Right forelimb (tissue), 1 donor: ENCODE data around the gene TEFM.
"Not testable (repeated sequence)": the region's sequence is repeated elsewhere in the genome, so short reads cannot be mapped to it uniquely, and the experiment has no call there.

Experiments used
- DNase-seq: peaks from one replicate; pipeline ENCODE4 v3.0.0-alpha.2; 2018

The TEFM gene

DNA sequence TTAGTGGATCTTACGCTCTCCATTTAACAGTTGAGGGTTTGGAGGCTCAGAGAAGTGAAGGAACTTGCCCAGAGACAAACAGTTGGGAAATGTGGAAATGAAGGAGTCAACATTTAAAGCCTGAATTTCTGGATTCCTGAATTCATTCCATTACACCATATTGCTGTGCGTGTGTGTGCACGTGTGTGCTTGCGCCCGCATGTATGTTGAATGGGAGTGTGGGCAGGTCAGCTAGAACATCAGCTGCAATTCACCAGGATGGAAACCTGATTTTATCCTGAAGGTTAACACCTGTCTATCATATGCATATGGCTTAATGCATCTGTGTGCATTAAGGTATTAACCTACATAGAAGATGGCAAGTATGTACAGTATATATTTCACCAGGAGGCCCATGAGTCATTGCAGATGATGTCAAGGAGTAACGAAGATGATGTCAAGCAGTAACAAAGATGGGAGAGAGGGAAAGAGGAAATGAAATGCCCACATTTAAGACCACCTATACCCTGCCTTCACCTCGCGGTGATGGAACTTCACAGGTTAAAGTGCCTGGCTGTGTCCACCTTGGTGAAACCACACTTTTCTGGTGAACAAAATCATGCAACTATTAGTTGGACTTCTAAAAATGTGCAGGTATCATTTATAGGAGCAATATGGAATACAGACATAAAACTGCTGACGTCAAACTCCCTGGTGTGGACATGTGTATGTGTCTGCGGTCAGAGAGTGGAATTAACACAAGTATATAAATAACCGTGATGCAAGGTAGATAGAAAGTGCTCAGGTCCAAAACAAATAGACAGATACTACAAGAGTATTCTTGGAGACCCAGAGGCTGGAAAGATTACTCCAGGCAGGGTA is 14.9 kb upstream of the TEFM start:
- no peak for DNase-seq

DNA sequence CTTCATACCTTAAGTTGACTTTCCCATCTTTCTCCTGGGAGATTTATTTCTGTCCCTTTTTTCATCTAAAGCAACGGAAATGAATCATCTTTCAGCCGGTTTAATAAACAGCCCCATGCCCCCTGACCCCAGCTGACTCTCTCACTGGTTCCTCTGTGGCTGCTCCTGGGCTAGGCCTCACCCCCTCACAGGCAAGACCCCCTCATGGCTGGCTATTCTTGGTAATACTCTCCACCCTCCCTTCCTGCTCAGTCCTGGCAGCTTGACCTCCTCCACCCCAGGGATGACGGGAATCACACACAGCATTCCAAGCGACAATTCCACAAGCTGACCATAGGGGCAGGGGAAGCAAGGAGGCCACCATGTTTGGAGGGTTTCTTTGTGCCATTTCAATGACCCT is 14.2 kb upstream of the TEFM start:
- DNase-seq: no peak

- no peak for DNase-seq
Measured at GRCh38 chr17:30917050-30917449, 11.0 kb upstream of the TEFM start.

DNA sequence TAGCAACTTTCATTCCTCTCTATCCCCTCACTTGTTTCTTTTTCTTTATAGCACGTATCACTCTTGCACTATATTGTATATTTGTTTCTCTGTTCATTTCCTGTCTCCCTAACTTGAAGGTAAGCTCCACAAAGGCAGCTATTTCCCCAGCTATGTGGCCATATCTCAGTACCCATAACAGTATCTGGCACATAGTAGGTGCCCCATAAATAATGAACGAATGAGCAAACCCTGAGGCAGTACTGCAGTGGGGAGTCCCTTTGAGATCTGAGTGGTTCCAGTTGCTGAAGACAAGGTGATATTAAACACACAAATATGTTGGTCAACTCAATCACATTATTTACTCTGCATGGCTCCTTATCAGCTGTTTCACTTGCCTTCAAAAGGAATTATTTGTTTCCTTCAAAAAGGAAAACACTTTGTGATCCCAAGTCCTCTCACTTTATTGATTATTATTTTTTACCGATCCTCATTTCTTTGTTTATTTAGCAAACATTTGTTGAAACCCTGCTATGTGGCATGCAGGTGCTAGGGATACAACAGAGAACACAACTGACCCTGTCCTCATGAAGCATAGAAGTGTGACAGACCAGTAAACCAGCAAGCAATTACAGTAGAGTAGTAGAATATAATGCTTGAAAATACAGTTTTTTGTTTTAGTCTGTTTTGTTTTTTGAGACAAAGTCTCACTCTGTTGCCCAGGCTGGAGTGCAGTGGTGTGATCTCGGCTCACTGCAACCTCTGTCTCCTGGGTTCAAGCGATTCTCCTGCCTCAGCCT is 10.0 kb upstream of the TEFM start:
- no peak for DNase-seq

DNA sequence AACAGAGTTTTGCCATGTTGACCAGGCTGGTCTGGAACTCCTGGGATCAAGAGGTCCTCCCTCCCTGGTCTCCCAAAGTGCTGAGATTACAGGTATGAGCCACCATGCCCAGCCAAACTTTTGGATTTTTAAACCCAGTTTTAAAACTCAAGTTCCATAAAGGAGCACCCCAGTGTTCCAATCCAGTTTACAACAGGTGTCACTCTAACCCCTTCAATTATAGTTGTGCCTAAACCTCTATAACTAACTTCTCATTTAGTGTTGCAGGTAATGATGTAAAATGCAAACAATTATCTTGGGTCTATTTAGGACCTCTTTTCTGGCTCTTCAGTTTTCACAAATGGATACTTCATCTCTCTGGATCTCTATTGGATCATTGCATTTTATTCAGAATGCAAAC is 7.9 kb upstream of the TEFM start:
- DNase-seq: no peak

DNA sequence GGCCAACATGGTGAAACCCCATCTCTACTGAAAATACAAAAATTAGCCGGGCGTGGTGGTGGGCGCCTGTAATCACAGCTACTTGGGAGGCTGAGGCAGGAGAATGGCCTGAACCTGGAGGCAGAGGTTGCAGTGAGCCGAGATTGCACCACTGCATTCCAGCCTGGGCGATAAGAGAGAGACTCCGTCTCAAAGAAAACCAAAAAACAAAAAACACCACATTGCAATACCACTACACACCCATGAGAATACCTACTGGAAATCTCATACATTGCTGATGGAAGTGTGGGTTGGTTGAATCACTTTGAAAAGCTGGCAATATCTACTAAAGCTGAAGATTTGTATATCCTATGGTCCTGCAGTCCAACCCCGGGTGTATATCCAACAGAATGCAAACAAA is 4.1 kb upstream of the TEFM start:
- not testable (repeated sequence) for DNase-seq

- DNase-seq: no peak
Measured at GRCh38 chr17:30908717-30909420, 2.8 kb upstream of the TEFM start.

DNA sequence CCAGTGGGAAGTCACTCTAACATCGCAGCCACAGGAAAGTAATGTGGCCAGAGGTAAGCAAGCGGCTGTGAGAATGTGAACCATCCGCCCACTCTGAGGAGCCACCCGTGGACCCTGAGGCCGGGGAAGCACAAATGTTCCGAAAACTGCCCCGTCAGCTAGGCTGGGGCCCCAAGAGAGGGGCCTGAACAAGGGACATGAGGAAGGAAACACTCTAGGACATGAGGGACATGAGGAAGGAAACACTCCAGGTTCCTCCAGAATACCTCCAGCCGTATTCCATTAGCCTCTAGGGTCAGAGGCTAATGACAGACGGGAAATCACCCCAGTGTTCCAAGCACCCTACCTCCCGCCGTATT is 317 bp downstream of the TEFM start:
- DNase-seq: no peak

- no peak for DNase-seq
Measured at GRCh38 chr17:30897311-30897710, 8.7 kb downstream of the TEFM start.

GRCh38 chr17:30894236-30894635 is 11.8 kb downstream of the TEFM start:
- DNase-seq: no peak

- DNase-seq: no peak
Measured at GRCh38 chr17:30886187-30886586, 19.9 kb downstream of the TEFM start.

- no peak for DNase-seq
Measured at GRCh38 chr17:30869005-30869404, 37.0 kb downstream of the TEFM start.

- DNase-seq: no peak
Measured at GRCh38 chr17:30864636-30865035, 41.4 kb downstream of the TEFM start.

- no peak for DNase-seq
Measured at GRCh38 chr17:30858556-30859250, 47.3 kb downstream of the TEFM start.

DNA sequence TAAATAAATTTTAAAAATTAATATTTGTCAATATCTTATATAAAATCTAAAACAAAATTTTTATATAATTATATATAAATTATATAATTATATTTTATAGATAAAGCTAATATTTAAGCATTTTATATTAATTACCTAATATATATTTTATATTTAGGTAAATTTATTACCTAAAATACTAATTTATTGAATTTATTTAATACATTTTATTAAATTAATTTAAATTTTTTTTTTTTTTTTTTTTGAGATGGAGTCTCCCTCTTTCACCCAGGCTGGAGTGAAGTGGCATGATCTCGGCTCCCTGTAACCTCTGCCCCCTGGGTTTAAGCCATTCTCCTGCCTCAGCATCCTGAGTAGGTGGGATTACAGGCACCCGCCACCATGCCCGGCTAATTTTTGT is 51.9 kb downstream of the TEFM start:
- no peak for DNase-seq
